Measurements from ENCODE around the gene FARP2.

- TF ChIP-seq YY1 (IDR thresholded peaks at IDR 0.05; ENCODE audit: insufficient read depth, insufficient read length) = no peak
- no peak for TF ChIP-seq SUZ12 (IDR thresholded peaks at IDR 0.05; ENCODE audit: extremely low read depth, insufficient read depth, insufficient read length)
Measured at GRCh38 chr2:241539616-241540374, 183.7 kb downstream of the FARP2 start.

Measured in NT2/D1 (cell line).